ENCODE data around the gene MYLK.

GRCh38 chr3:123641505-123641904 is 242.6 kb downstream of the MYLK start:
- TF ChIP-seq CTCF (IDR thresholded peaks at IDR 0.05) (no peak), POLR2A (IDR thresholded peaks at IDR 0.05) (no peak)

Data from lower leg skin (tissue), 3 donors.